ENCODE results near the gene SLC29A1. TPM values are rescaled to one million over a fixed set of nuclear protein-coding genes. Genes with fewer than 3 reads are reported as not detected.
A peak's percentile ranks its signal among the peaks of the same experiment; 100 is the strongest.
"Not testable (repeated sequence)": the region's sequence is repeated elsewhere in the genome, so short reads cannot be mapped to it uniquely, and the experiment has no call there.

Gene SLC29A1
- polyA plus RNA-seq, 10 donors: 54.7 to 89.9 (median 71.6) TPM

- DNase-seq: no peak
Observed at GRCh38 chr6:44220913-44221290, 2.5 kb upstream of the SLC29A1 start.

GRCh38 chr6:44221291-44221960 is 2.0 kb upstream of the SLC29A1 start:
- DNase-seq: peak; percentile 82 to 89 (median 82)

- DNase-seq: no peak
Observed at GRCh38 chr6:44221961-44222335, 1.4 kb upstream of the SLC29A1 start.

DNA sequence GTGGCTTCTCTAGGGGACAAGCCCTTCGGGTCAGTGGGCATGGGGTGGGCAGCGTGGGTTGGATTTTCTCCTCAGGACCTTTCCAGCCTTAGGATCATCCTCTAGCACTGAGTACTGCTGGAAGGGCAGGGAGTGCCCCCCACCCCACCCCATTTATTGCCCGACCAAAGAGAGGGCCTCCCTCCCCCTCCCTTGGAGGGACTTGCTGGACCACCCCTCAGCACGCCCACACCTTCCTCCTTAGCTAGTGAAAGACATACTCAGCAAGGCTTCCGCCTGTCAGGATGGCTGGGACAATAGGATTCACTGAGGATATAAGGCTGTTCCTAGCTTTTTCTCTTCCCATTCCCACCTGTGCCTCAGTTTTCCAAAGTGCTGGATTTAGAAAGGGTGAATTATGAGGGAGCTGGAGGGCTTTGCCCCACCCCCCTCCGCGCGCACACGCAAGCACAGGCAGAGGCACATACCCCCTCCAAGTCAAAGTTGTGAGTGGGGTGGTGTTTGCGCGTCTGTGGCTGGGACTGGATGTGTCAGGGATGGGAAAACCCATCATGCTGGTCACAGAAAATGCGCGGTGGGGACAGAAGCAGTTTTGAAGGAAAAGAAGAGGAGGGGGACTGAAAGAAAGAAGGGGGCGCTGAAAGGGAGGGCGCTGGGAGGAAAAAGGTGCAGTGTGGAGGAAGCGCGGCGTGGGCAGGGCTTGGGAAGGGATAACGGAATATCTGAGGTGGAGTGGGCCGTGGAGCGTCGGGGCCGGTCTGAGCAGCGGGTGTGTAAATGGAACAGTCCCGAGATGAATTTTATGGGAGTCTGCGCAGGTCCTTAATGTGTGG is 693 bp upstream of the SLC29A1 start:
- no peak for DNase-seq

- DNase-seq: no peak
Observed at GRCh38 chr6:44224029-44224964, 902 bp downstream of the SLC29A1 start.

- DNase-seq: no peak
Observed at GRCh38 chr6:44224965-44225305, 1.5 kb downstream of the SLC29A1 start.

DNA sequence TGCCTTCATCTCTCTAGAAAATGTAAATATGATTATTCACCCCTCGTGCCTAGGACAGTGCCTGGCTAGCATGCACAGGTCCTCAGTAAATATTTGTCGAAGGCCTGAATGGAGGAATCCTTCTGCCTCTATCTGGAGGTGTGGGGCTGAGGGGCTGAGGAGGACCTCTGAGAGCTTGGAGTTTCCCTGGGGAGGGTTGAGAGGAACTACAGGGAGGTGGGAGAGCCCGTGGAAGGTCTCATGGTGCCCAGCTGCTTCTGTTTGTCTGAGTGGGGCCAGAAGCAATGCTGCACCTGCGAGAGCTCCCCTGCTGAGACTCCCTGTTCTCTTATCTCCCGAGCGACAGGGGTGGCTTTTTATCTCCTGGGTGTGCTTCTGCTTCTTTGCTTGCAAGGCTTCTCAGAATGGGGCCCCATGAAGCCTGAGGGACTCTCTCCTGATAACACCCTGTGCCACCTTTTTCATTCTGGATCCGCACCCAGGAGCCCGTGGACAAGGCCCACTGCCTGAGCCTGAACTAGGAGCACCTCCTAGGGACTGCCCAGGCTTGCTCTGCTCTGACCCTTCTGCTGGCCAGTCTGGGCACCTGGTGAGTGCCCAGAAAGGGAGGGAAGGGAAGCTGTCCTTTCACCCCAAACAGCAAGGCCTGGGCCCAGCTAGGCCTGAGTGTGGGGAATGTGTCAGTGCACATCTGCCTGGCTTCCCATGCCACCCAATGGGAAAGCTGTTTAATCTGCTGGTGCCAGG is 2.4 kb downstream of the SLC29A1 start:
- DNase-seq: no peak

DNA sequence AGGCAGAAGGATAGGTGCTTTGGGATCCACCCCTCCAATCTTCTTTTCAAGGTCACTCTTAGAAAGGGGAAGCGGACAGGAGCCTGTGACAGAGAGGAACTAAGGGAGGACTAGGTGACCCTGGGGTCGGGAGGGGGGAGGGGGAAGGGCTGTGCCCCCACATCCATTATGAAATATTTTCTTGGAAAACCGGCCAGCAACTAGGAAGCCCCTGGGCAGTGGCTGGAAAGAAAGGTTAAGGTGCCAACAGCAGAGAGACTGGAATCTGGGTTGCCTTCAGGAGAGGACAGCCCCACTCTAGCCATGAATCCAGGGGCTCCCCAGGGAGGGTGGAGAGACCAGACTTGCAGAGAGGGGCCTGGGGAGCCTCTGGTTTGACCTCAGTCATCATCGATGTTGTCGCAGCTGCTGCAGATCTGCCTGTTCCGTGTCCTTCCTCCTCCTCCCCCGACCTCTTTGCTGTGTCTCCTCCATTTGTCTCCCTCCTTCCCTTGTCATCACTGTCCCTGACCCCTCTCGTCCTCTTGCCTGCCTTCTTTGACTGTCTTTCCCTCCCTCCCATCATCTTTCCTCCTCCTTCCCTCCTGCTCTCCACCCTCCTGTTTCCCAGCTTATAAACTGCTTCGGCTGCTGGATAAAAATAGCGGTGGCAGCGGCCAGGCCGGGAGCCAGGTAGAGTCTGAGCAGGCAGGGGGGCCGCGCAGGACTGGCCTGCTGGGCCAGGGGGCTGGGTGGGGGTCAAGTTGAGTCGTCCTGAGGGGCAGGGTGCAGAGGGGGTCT is 3.2 kb downstream of the SLC29A1 start:
- peak in 1 of 3 donors; percentile 58 for DNase-seq

- peak in 1 of 3 donors; percentile 53 for DNase-seq
Observed at GRCh38 chr6:44227148-44227793, 3.9 kb downstream of the SLC29A1 start.

DNA sequence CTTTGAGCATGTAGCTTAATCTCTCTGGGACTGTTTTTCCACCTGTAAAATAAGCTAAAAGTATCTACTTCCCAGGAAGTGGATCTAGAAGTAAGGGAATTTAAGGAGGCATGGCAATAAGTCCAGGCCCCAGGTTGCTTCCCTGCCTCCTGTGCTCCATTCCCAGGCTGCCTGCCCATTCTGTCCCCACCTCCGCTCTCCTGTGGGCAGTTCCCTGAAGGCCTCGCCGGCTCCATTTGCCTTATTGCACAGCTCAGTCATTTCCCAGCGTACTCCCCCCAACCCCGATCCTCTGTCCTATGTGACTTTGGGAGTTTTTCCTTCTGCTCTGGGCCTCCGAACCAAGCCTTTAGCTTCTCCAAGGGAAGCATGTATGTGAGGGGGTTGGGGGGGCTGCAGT is 4.6 kb downstream of the SLC29A1 start:
- no peak for DNase-seq

GRCh38 chr6:44228433-44228832 is 5.0 kb downstream of the SLC29A1 start:
- DNase-seq: no peak

DNA sequence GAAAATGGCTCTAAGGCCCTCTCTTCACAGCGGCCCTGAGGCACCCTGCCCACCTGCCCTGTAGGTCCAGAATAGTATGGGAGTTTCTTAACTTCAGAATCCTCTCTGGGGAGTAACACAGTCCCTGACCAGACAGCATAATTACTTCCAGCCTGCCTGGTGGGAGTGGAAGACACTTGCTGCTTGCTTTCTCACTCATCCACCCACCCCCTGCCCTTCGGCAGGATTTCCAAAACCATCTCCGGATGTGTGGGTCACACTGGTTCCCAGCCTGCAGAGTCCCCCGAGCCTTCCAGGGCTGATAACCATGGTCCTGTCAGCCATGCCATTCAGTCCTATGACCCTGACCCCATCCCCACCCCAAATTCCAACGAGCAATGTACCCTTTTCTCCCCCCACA is 5.4 kb downstream of the SLC29A1 start:
- DNase-seq: no peak

DNA sequence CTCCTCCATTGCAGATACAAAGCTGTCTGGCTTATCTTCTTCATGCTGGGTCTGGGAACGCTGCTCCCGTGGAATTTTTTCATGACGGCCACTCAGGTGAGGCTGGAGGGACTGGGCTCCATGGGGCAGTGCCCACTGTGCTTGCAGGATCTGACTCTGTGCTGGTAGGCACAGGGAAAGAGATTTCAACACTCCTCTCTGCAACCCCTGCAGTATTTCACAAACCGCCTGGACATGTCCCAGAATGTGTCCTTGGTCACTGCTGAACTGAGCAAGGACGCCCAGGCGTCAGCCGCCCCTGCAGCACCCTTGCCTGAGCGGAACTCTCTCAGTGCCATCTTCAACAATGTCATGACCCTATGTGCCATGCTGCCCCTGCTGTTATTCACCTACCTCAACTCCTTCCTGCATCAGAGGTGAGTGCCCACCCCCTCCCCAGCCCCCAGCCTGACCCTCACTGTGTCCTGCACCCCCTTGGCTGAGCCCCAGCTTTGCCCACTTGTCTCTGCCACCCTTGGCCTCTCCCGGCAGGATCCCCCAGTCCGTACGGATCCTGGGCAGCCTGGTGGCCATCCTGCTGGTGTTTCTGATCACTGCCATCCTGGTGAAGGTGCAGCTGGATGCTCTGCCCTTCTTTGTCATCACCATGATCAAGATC is 6.1 kb downstream of the SLC29A1 start:
- no peak for DNase-seq

DNA sequence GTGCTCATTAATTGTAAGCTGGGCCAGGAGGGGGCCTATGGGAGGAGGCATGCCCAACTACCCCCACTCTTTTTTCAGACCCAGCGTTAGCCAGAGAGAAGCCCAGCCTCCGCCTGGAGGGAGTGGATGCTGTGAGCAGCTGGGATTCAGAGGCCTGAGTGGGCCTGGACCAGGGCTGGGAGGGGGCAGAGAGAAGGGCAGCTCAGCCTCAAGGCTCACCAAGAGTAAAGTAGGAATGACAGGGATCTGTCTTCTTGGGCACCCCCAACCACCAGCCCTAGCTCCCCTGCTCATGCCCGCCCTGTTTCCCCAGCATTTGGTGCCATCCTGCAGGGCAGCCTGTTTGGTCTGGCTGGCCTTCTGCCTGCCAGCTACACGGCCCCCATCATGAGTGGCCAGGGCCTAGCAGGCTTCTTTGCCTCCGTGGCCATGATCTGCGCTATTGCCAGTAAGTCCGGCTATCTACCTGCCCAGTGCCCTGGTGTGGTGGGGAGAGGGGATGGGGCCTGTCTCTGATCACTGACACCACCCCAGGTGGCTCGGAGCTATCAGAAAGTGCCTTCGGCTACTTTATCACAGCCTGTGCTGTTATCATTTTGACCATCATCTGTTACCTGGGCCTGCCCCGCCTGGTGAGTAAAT is 6.8 kb downstream of the SLC29A1 start:
- no peak for DNase-seq

DNA sequence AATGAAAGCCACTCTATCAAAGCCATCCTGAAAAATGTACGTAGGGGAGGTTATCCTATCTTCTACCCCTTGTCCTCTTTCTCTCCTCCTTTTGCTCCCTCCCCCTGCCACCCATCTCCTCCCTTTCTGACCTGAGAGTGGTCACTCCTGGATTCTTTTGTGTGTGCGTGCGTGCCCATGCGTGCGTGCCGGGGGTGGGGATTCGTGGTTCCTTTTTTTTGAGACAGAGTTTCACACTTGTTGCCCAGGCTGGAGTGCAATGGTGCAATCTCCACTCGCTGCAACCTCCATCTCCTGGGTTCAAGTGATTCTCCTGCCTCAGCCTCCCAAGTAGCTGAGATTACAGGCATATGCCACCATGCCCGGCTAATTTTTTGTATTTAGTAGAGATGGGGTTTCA is 8.0 kb downstream of the SLC29A1 start:
- DNase-seq: not testable (repeated sequence)

DNA sequence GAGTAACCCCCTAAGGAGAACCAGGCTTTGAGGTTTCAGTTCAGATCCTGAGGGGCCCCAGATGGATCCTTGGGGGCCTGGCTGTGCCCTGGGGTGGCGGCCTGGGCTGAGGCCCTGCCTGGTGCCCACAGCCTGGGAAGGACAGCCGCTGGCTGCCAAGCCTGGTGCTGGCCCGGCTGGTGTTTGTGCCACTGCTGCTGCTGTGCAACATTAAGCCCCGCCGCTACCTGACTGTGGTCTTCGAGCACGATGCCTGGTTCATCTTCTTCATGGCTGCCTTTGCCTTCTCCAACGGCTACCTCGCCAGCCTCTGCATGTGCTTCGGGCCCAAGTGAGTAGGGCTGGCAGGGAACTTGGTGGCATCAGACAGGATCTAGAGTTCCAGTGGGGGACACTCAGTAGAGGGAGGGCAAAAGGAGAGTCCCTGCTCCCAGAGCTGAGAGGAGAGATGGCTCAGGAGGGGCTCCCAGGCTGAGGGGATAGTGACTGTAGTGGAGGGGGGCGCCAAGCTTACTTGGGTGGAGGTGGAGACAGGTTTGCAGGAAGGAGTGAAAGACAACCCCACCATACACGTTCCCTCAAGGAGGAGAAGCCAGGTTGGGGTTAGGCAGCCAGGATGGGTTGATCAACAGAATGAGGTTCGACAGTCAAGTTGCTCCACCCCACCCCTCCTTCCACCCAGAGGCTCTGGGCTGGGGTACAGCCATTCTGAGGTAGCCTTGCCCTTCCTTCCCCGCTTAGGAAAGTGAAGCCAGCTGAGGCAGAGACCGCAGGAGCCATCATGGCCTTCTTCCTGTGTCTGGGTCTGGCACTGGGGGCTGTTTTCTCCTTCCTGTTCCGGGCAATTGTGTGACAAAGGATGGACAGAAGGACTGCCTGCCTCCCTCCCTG is 9.5 kb downstream of the SLC29A1 start:
- no peak for DNase-seq

DNA sequence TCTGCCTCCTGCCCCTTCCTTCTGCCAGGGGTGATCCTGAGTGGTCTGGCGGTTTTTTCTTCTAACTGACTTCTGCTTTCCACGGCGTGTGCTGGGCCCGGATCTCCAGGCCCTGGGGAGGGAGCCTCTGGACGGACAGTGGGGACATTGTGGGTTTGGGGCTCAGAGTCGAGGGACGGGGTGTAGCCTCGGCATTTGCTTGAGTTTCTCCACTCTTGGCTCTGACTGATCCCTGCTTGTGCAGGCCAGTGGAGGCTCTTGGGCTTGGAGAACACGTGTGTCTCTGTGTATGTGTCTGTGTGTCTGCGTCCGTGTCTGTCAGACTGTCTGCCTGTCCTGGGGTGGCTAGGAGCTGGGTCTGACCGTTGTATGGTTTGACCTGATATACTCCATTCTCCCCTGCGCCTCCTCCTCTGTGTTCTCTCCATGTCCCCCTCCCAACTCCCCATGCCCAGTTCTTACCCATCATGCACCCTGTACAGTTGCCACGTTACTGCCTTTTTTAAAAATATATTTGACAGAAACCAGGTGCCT is 10.2 kb downstream of the SLC29A1 start:
- DNase-seq: no peak
